Endodermal cell (in vitro differentiated cells): ENCODE results near the gene CLTCL1. TPM values are rescaled to one million over a fixed set of nuclear protein-coding genes. Genes with fewer than 3 reads are reported as not detected.

Source experiments
- DNase-seq: peaks from one replicate; pipeline ENCODE4 v3.0.0-alpha.2; 2017
- H3K27ac ChIP-seq: 2 replicates; pipeline ENCODE4 v1.5.1; 2013; ENCODE audit warnings: mild to moderate bottlenecking, low read depth, low read length, moderate library complexity
- H3K27me3 ChIP-seq: 2 replicates; pipeline ENCODE4 v1.6.1; 2013; ENCODE audit warnings: mild to moderate bottlenecking, low read length, moderate library complexity; ENCODE audit not compliant: insufficient read depth, control insufficient read depth, poor library complexity, severe bottlenecking
- H3K36me3 ChIP-seq: 2 replicates; pipeline ENCODE4 v1.7.0; 2013; ENCODE audit warnings: mild to moderate bottlenecking, low read length, moderate library complexity; ENCODE audit not compliant: control insufficient read depth, insufficient read depth
- H3K4me1 ChIP-seq: one replicate; pipeline ENCODE4 v1.7.0; 2013; ENCODE audit warnings: low read length; ENCODE audit not compliant: control insufficient read depth, insufficient read depth
- H3K4me3 ChIP-seq: 2 replicates; pipeline ENCODE4 v1.5.1; 2013; ENCODE audit warnings: mild to moderate bottlenecking, low read length, moderate library complexity
- H3K9ac ChIP-seq: 2 replicates; pipeline ENCODE4 v1.6.1; 2013; ENCODE audit warnings: mild to moderate bottlenecking, low read length, moderate library complexity; ENCODE audit not compliant: poor library complexity, severe bottlenecking; ENCODE audit errors: extremely low read depth
- H3K9me3 ChIP-seq: 2 replicates; pipeline ENCODE4 v1.6.1; 2013; ENCODE audit warnings: mild to moderate bottlenecking, low read length, moderate library complexity; ENCODE audit not compliant: control insufficient read depth
- H3K27ac Mint-ChIP-seq: 2 replicates; pipeline ENCODE4 v1.8.0; 2020; ENCODE audit warnings: mixed read lengths
- H3K27me3 Mint-ChIP-seq: 2 replicates; pipeline ENCODE4 v1.8.0; 2021; ENCODE audit warnings: mild to moderate bottlenecking, mixed read lengths; ENCODE audit not compliant: insufficient read depth
- H3K36me3 Mint-ChIP-seq: 2 replicates; pipeline ENCODE4 v1.8.0; 2020; ENCODE audit warnings: low read depth, mixed read lengths
- H3K4me1 Mint-ChIP-seq: 2 replicates; pipeline ENCODE4 v1.8.0; 2020; ENCODE audit warnings: mixed read lengths
- H3K4me3 Mint-ChIP-seq: 2 replicates; pipeline ENCODE4 v1.8.0; 2020; ENCODE audit warnings: mild to moderate bottlenecking, moderate library complexity, mixed read lengths
- H3K9me3 Mint-ChIP-seq: 2 replicates; pipeline ENCODE4 v1.8.0; 2020; ENCODE audit warnings: mild to moderate bottlenecking, mixed read lengths
- WGBS, 2 experiments: methylation state at CpG; one replicate each; pipeline versions ENCODE4 v1.1.5 to v1.1.7; 2013; ENCODE audit warnings: missing lambda C conversion rate in 2 of 2, mixed read lengths in 1 of 2; ENCODE audit not compliant: insufficient coverage in 1 of 2, insufficient read length in 1 of 2; 5-methylcytosine and 5-hydroxymethylcytosine counted together
- total RNA-seq, 2 donors: library from RNA; stranded (reverse); fragmentation: NEBNext Ultra II Directional in 1 of 2; extraction: Animal tissue kit (Norgen Biotek cat#: 25700) in 1 of 2; gene quantifications; 2 replicates in 1 of 2; 3 replicates in 1 of 2; pipeline ENCODE4 v1.2.1, GENCODE V29; 2021
- TF ChIP-seq, protein P1 (sequence below): fragments of 200-600 bp; sonication (generic); conservative IDR thresholded peaks from 2 replicates; pipeline ENCODE4 v1.5.0; 2021; ENCODE audit warnings: antibody characterized with exemption, mild to moderate bottlenecking

The CLTCL1 gene
- total RNA-seq, 2 donors from 2014 or later: 11.8 to 14.4 TPM

- peaks cover 7% of the 10 kb centered on the region for H3K36me3 Mint-ChIP-seq
- no peak overlapping the region for H3K27ac Mint-ChIP-seq
- TF ChIP-seq, protein P1, sequence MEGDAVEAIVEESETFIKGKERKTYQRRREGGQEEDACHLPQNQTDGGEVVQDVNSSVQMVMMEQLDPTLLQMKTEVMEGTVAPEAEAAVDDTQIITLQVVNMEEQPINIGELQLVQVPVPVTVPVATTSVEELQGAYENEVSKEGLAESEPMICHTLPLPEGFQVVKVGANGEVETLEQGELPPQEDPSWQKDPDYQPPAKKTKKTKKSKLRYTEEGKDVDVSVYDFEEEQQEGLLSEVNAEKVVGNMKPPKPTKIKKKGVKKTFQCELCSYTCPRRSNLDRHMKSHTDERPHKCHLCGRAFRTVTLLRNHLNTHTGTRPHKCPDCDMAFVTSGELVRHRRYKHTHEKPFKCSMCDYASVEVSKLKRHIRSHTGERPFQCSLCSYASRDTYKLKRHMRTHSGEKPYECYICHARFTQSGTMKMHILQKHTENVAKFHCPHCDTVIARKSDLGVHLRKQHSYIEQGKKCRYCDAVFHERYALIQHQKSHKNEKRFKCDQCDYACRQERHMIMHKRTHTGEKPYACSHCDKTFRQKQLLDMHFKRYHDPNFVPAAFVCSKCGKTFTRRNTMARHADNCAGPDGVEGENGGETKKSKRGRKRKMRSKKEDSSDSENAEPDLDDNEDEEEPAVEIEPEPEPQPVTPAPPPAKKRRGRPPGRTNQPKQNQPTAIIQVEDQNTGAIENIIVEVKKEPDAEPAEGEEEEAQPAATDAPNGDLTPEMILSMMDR: no peak
- Histone ChIP-seq H3K4me1 (no peaks in the 10 kb centered on the region), H3K27me3 (no peaks in the 10 kb centered on the region), H3K27ac (no peak overlapping the region), H3K9me3 (no peaks in the 10 kb centered on the region), H3K36me3 (peaks cover 5% of the 10 kb centered on the region), H3K9ac (no peak overlapping the region), H3K4me3 (no peak overlapping the region)
- H3K4me1 Mint-ChIP-seq: no peaks in the 10 kb centered on the region
- whole genome bisulfite sequencing, 2 experiments: 90 to 92% methylated on average over 3 to 6 of the region's 7 CpGs
- DNase-seq: no peak
- no peak overlapping the region for H3K4me3 Mint-ChIP-seq
- no peaks in the 10 kb centered on the region for H3K27me3 Mint-ChIP-seq
- H3K9me3 Mint-ChIP-seq: no peaks in the 10 kb centered on the region
These were observed 52.6 kb downstream of the CLTCL1 start for GRCh38 chr22:19238900-19239299.

DNA sequence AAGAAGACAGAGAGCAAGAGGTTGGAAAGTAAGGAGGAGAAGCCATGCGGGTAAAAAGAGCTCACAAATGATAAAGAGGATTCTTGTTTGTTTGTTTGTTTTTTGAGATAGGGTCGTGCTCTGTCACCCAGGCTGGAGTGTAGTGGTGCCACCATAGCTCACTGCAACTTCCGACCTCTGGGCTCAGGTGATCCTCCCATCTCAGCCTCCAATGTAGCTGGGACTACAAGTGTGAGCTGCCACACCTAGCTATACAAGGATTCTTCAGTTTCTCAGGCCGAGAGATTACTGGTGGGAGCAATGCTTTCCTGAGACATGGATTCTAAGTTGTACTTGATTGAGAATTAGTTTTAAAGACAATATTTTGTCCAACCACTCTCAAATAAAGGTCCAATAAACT is 55.6 kb downstream of the CLTCL1 start:
- Histone ChIP-seq H3K9ac (no peak overlapping the region), H3K27me3 (no peaks in the 10 kb centered on the region), H3K36me3 (peaks cover 7% of the 10 kb centered on the region), H3K9me3 (no peaks in the 10 kb centered on the region), H3K4me3 (no peak overlapping the region), H3K27ac (no peak overlapping the region), H3K4me1 (no peaks in the 10 kb centered on the region)
- H3K4me3 Mint-ChIP-seq: no peak overlapping the region
- WGBS, 2 experiments: 90 to 91% methylated on average over 3 to 4 of the region's 4 CpGs
- no peak for DNase-seq
- H3K9me3 Mint-ChIP-seq: no peaks in the 10 kb centered on the region
- no peak overlapping the region for H3K27ac Mint-ChIP-seq
- no peaks in the 10 kb centered on the region for H3K27me3 Mint-ChIP-seq
- TF ChIP-seq, protein P1: no peak
- peaks cover 16% of the 10 kb centered on the region for H3K36me3 Mint-ChIP-seq
- H3K4me1 Mint-ChIP-seq: peaks cover 5% of the 10 kb centered on the region

- H3K4me3 Mint-ChIP-seq: no peak overlapping the region
- Histone ChIP-seq H3K27ac (no peak overlapping the region), H3K4me3 (no peak overlapping the region), H3K9me3 (no peaks in the 10 kb centered on the region), H3K36me3 (peaks cover 10% of the 10 kb centered on the region), H3K9ac (no peak overlapping the region), H3K4me1 (no peaks in the 10 kb centered on the region), H3K27me3 (no peaks in the 10 kb centered on the region)
- no peaks in the 10 kb centered on the region for H3K9me3 Mint-ChIP-seq
- H3K27ac Mint-ChIP-seq: no peak overlapping the region
- TF ChIP-seq, protein P1: no peak
- 94 to 99% methylated on average over 10 to 14 of the region's 14 CpGs for WGBS, 2 experiments
- no peaks in the 10 kb centered on the region for H3K27me3 Mint-ChIP-seq
- H3K36me3 Mint-ChIP-seq: peaks cover 22% of the 10 kb centered on the region
- DNase-seq: no peak
- H3K4me1 Mint-ChIP-seq: peaks cover 5% of the 10 kb centered on the region
These were observed 57.2 kb downstream of the CLTCL1 start for GRCh38 chr22:19234126-19234896.
